Caco-2 (cell line): ENCODE measurements around the gene SLA2. TPM values are rescaled to one million over a fixed set of nuclear protein-coding genes. Genes with fewer than 3 reads are reported as not detected.

Experiments
- BruUV-seq: library from RNA; stranded (reverse); fragments of 400-500 nt; replicated peaks from 2 replicates; lab custom pipeline; 2021; lab: Mats Ljungman, UMichigan
- CTCF ChIA-PET: fragments of 300-600 bp; sonication (Branson Sonifier 250); formaldehyde crosslinking; loops from one replicate; lab custom pipeline; 2022; ENCODE audit warnings: antibody characterized with exemption; lab: Charles Lee
- POLR2A ChIA-PET: fragments of 300-600 bp; sonication (Branson Sonifier 250); formaldehyde crosslinking; loops from one replicate; lab custom pipeline; 2022; ENCODE audit warnings: antibody characterized with exemption; lab: Charles Lee
- DNase-seq, 2 experiments: peaks; one replicate each; pipeline versions ENCODE4 v3.0.0 to v3.0.0-alpha.2; 2020 to 2022
- H3K27me3 ChIP-seq: replicated peaks from 2 replicates; pipeline ENCODE4 v1.6.0; 2011; ENCODE audit warnings: low read length; ENCODE audit not compliant: control insufficient read depth, insufficient read depth
- H3K36me3 ChIP-seq: 2 replicates; pipeline ENCODE4 v1.5.1; 2011; ENCODE audit warnings: low read length; ENCODE audit not compliant: control insufficient read depth, insufficient read depth
- H3K4me1 ChIP-seq: fragments of 250-450 bp; sonication (Bioruptor Pico); 2 replicates; pipeline ENCODE4 v1.5.1; 2020; ENCODE audit warnings: mild to moderate bottlenecking
- H3K4me3 ChIP-seq: 2 replicates; pipeline ENCODE4 v1.5.1; 2011; ENCODE audit warnings: low read depth, mild to moderate bottlenecking, control low read depth, low read length
- H3K9me3 ChIP-seq: fragments of 250-450 bp; sonication (Bioruptor Pico); 2 replicates; pipeline ENCODE4 v1.5.1; 2020; ENCODE audit warnings: mild to moderate bottlenecking, moderate library complexity
- H3K27ac Mint-ChIP-seq: one replicate; pipeline ENCODE4 v1.8.0; 2022; ENCODE audit warnings: mixed read lengths; ENCODE audit not compliant: unreplicated experiment
- H3K27me3 Mint-ChIP-seq: one replicate; pipeline ENCODE4 v1.8.0; 2022; ENCODE audit warnings: mixed read lengths; ENCODE audit not compliant: insufficient read depth, unreplicated experiment
- H3K36me3 Mint-ChIP-seq: one replicate; pipeline ENCODE4 v1.8.0; 2022; ENCODE audit warnings: mild to moderate bottlenecking, mixed read lengths; ENCODE audit not compliant: insufficient read depth, unreplicated experiment
- H3K4me1 Mint-ChIP-seq: one replicate; pipeline ENCODE4 v1.8.0; 2022; ENCODE audit warnings: low read depth, mixed read lengths; ENCODE audit not compliant: unreplicated experiment
- H3K4me3 Mint-ChIP-seq: one replicate; pipeline ENCODE4 v1.8.0; 2022; ENCODE audit warnings: mild to moderate bottlenecking, moderate library complexity, mixed read lengths; ENCODE audit not compliant: unreplicated experiment
- H3K9me3 Mint-ChIP-seq: one replicate; pipeline ENCODE4 v1.8.0; 2022; ENCODE audit warnings: mixed read lengths; ENCODE audit not compliant: unreplicated experiment
- intact Hi-C: fragments of 100-400 bp; cut with micrococcal nuclease; formaldehyde crosslinking; loops from one replicate; pipeline ENCODE4 v1.10.0; 2022; ENCODE audit not compliant: unreplicated experiment
- total RNA-seq: library from RNA; stranded (reverse); gene quantifications from 2 replicates; pipeline ENCODE4 v1.2.3, GENCODE V29; 2022
- TF ChIP-seq, protein P1 (sequence below), 2 experiments: fragments of 200-600 bp in 1 of 2; IDR thresholded peaks; 1 replicate in 1 of 2; 2 replicates in 1 of 2; pipeline versions ENCODE4 v1.5.1 to v1.8.0; 2011 to 2022; ENCODE audit warnings: antibody characterized with exemption in 1 of 2, control low read depth in 1 of 2, inconsistent platforms in 1 of 2, low read depth in 1 of 2, low read length in 1 of 2, mild to moderate bottlenecking in 1 of 2, moderate library complexity in 1 of 2; ENCODE audit not compliant: insufficient read depth in 1 of 2, severe bottlenecking in 1 of 2, unreplicated experiment in 1 of 2

SLA2 gene
- total RNA-seq, 1 experiment from 2014 or later, result 0.20 TPM

GRCh38 chr20:36578356-36579041, 67.5 kb downstream of the SLA2 start:
- Mint-ChIP-seq H3K27me3 (no peaks in the 10 kb centered on the region), H3K4me1 (no peaks in the 10 kb centered on the region)

DNA sequence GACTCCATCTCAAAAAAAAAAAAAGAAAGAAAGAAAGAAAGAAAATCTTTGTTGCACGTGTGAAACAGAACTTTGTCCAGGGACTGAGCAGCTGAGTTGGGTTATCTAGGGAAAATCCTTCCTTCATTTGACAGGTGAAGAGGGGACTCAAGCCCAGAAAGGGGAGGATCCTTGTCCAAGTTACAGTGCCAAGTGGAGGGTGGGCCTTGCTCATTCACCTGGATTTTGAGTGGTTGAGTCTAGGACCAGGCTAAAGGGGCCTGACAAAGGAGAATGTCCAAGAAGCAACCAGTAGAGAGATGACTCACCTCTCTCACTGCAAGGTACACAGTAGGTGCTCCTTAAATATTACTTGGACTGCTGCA, 69.9 kb downstream of the SLA2 start:
- POLR2A ChIA-PET, result interaction anchor here (0.6 to 0.8 kb wide), 2 partner anchors 7 to 29 kb away, joined by 3 to 27 read pairs; partner anchors contain the start of gene RAB5IF
- no peak overlapping the region for H3K4me3 ChIP-seq

More at GRCh38 chr20:36578356-36579041, 67.5 kb downstream of the SLA2 start:
- CTCF ChIA-PET, result interaction anchor here (1.0 to 1.2 kb wide), 2 partner anchors 10 to 13 kb away, joined by 3 read pairs; no protein-coding TSS in a partner anchor
- H3K9me3 Mint-ChIP-seq, result no peaks in the 10 kb centered on the region
- Histone ChIP-seq H3K36me3 (peaks cover 13% of the 10 kb centered on the region), H3K9me3 (no peaks in the 10 kb centered on the region), H3K4me1 (peaks cover 11% of the 10 kb centered on the region), H3K27me3 (no peaks in the 10 kb centered on the region), H3K4me3 (no peak overlapping the region)
- TF ChIP-seq, protein P1, sequence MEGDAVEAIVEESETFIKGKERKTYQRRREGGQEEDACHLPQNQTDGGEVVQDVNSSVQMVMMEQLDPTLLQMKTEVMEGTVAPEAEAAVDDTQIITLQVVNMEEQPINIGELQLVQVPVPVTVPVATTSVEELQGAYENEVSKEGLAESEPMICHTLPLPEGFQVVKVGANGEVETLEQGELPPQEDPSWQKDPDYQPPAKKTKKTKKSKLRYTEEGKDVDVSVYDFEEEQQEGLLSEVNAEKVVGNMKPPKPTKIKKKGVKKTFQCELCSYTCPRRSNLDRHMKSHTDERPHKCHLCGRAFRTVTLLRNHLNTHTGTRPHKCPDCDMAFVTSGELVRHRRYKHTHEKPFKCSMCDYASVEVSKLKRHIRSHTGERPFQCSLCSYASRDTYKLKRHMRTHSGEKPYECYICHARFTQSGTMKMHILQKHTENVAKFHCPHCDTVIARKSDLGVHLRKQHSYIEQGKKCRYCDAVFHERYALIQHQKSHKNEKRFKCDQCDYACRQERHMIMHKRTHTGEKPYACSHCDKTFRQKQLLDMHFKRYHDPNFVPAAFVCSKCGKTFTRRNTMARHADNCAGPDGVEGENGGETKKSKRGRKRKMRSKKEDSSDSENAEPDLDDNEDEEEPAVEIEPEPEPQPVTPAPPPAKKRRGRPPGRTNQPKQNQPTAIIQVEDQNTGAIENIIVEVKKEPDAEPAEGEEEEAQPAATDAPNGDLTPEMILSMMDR (IDR thresholded peaks at IDR 0.05; ENCODE audit: insufficient read depth in 1 of 2, low read depth in 1 of 2, low read length in 1 of 2, severe bottlenecking in 1 of 2, unreplicated experiment in 1 of 2), result no peak
- DNase-seq, result no peak
- H3K4me3 Mint-ChIP-seq, result no peak overlapping the region
- H3K27ac Mint-ChIP-seq, result no peak overlapping the region
- POLR2A ChIA-PET, result no interaction called here
- peaks cover 48% of the 10 kb centered on the region for H3K36me3 Mint-ChIP-seq
- no TSS peak for BruUV-seq
- intact Hi-C loops, result no loop called here

More for the DNA sequence above, 69.9 kb downstream of the SLA2 start:
- Mint-ChIP-seq H3K4me1 (peaks cover 12% of the 10 kb centered on the region), H3K27ac (peak overlapping the region; percentile 62), H3K9me3 (no peaks in the 10 kb centered on the region), H3K36me3 (peaks cover 41% of the 10 kb centered on the region), H3K27me3 (no peaks in the 10 kb centered on the region), H3K4me3 (peak overlapping the region; percentile 79)
- intact Hi-C loops, result no loop called here
- Histone ChIP-seq H3K4me1 (peaks cover 29% of the 10 kb centered on the region), H3K27me3 (no peaks in the 10 kb centered on the region), H3K36me3 (peaks cover 11% of the 10 kb centered on the region), H3K9me3 (no peaks in the 10 kb centered on the region)
- DNase-seq, result no peak
- BruUV-seq, result no TSS peak
- CTCF ChIA-PET, result interaction anchor here (0.6 to 3.2 kb wide), 4 partner anchors 12 to 198 kb away, joined by 3 to 31 read pairs (median 13); partner anchors contain the start of genes DSN1 and RAB5IF
- TF ChIP-seq, protein P1 (IDR thresholded peaks at IDR 0.05; ENCODE audit: insufficient read depth in 1 of 2, low read depth in 1 of 2, low read length in 1 of 2, severe bottlenecking in 1 of 2, unreplicated experiment in 1 of 2), result no peak
